HepG2 (cell line): Measurements from ENCODE around the gene SRSF3. TPM values are rescaled to one million over a fixed set of nuclear protein-coding genes. Genes with fewer than 3 reads are reported as not detected.

Experiments
- ATAC-seq: fragments of 200-7000 bp; cut with Tn5 transposase; 3 replicates; pipeline ENCODE4 v1.9.1; 2020; ENCODE audit warnings: mild to moderate bottlenecking, moderate library complexity
- BruUV-seq: library from RNA; stranded (reverse); fragments of 400-500 nt; replicated peaks from 2 replicates; lab custom pipeline; 2021; lab: Mats Ljungman, UMichigan
- CTCF ChIA-PET: fragments of 300-600 bp; formaldehyde crosslinking; extraction: SDS; loops from one replicate; lab custom pipeline; 2021; ENCODE audit warnings: low total read pairs, inconsistent platforms, low intra/inter-chr PET ratio; lab: Yijun Ruan, JAX
- POLR2A ChIA-PET: fragments of 350-600 bp; sonication (Branson Sonifier 250); formaldehyde crosslinking; loops from one replicate; lab custom pipeline; 2020; ENCODE audit warnings: antibody characterized with exemption, inconsistent platforms; lab: Yijun Ruan, JAX
- DNase-seq: peaks from one replicate; pipeline ENCODE4 v3.0.0-alpha.2; 2015; ENCODE audit warnings: low spot score
- FAIRE-seq: peaks from 3 replicates; lab custom pipeline; 2011; peaks lifted over from hg19 to GRCh38; lab: Jason Lieb, UNC
- H2AFZ ChIP-seq: one replicate; pipeline ENCODE4 v1.6.1; 2011; ENCODE audit warnings: low read length, inconsistent platforms
- H3K27ac ChIP-seq: fragments of 300-600 bp; 3 replicates; pipeline ENCODE4 v1.8.0; 2011; ENCODE audit warnings: mixed run types, mild to moderate bottlenecking, mixed read lengths, low read length, inconsistent platforms; ENCODE audit not compliant: insufficient read depth; ENCODE audit errors: extremely low read length
- H3K27me3 ChIP-seq, 2 experiments: fragments of 200-600 bp in 1 of 2; 2 replicates in 1 of 2; 3 replicates in 1 of 2; pipeline versions ENCODE4 v1.6.0 to v1.8.0; 2011; ENCODE audit warnings: low read length in 2 of 2, mild to moderate bottlenecking in 2 of 2, moderate library complexity in 2 of 2, inconsistent platforms in 1 of 2; ENCODE audit not compliant: insufficient read depth in 2 of 2, control insufficient read depth in 1 of 2
- H3K36me3 ChIP-seq, 2 experiments: fragments of 200-600 bp in 1 of 2; replicated peaks in 1 of 2; 2 replicates in 1 of 2; 3 replicates in 1 of 2; pipeline versions ENCODE4 v1.5.1 to v1.8.0; 2011; ENCODE audit warnings: low read length in 2 of 2, inconsistent platforms in 1 of 2; ENCODE audit not compliant: insufficient read depth in 2 of 2, control insufficient read depth in 1 of 2
- H3K4me1 ChIP-seq: 2 replicates; pipeline ENCODE4 v1.5.1; 2012; ENCODE audit warnings: low read length, inconsistent platforms; ENCODE audit not compliant: insufficient read depth
- H3K4me2 ChIP-seq: 2 replicates; pipeline ENCODE4 v1.6.0; 2011; ENCODE audit warnings: low read depth, low read length, inconsistent platforms
- H3K4me3 ChIP-seq, 3 experiments: fragments of 200-600 bp in 1 of 3; sonication (generic), shearing (Covaris generic) in 1 of 3; replicated peaks in 1 of 3; 2 replicates each; pipeline ENCODE4 v1.5.1; 2011 to 2016; ENCODE audit warnings: low read length in 3 of 3, inconsistent platforms in 2 of 3, low read depth in 2 of 3, mild to moderate bottlenecking in 2 of 3, control low read depth in 1 of 3, mixed read lengths in 1 of 3; ENCODE audit not compliant: insufficient read depth in 1 of 3
- H3K79me2 ChIP-seq: one replicate; pipeline ENCODE4 v1.6.1; 2011; ENCODE audit warnings: low read length, inconsistent platforms; ENCODE audit not compliant: insufficient read depth
- H3K9ac ChIP-seq: 2 replicates; pipeline ENCODE4 v1.6.0; 2011; ENCODE audit warnings: mild to moderate bottlenecking, low read depth, low read length, inconsistent platforms; ENCODE audit not compliant: insufficient read depth
- H3K9me3 ChIP-seq: 2 replicates; pipeline ENCODE4 v1.5.1; 2012; ENCODE audit warnings: mild to moderate bottlenecking, low read length
- H4K20me1 ChIP-seq: 2 replicates; pipeline ENCODE4 v1.6.0; 2011; ENCODE audit warnings: inconsistent platforms, mild to moderate bottlenecking, low read length, moderate library complexity; ENCODE audit not compliant: insufficient read depth
- GATAD1 ChIP-seq: IDR thresholded peaks from 2 replicates; pipeline ENCODE4 v1.6.1; 2016; ENCODE audit warnings: missing genetic modification reagents, missing compliant biosample characterization
- HMGXB4 ChIP-seq, 2 experiments: sonication (generic) in 1 of 2; formaldehyde crosslinking in 1 of 2; IDR thresholded peaks; 2 replicates each; pipeline versions ENCODE4 v1.4.0 to v1.6.1; 2018 to 2020; ENCODE audit warnings: missing genetic modification reagents in 2 of 2, borderline replicate concordance in 1 of 2, low read depth in 1 of 2, mild to moderate bottlenecking in 1 of 2, missing biosample characterization in 1 of 2
- IRF2 ChIP-seq: IDR thresholded peaks from 2 replicates; pipeline ENCODE4 v1.6.1; 2018; ENCODE audit warnings: missing genetic modification reagents, missing compliant biosample characterization
- NFYB ChIP-seq: sonication (generic); formaldehyde crosslinking; IDR thresholded peaks from 2 replicates; pipeline ENCODE4 v1.4.0; 2020; ENCODE audit warnings: missing genetic modification reagents
- POLR2A ChIP-seq, 2 experiments: IDR thresholded peaks; 2 replicates each; pipeline ENCODE4 v1.6.1; 2011; ENCODE audit warnings: low read depth in 2 of 2, low read length in 2 of 2, mild to moderate bottlenecking in 1 of 2, moderate library complexity in 1 of 2; ENCODE audit not compliant: insufficient read depth in 1 of 2
- SALL1 ChIP-seq: sonication (generic); formaldehyde crosslinking; IDR thresholded peaks from 2 replicates; pipeline ENCODE4 v1.8.0; 2022; ENCODE audit warnings: mild to moderate bottlenecking, missing genetic modification reagents
- U2AF1 ChIP-seq: fragments of 200-400 bp; formaldehyde crosslinking; optimal IDR thresholded peaks from 2 replicates; pipeline ENCODE3; 2017; ENCODE audit warnings: mild to moderate bottlenecking, low read depth, low read length
- ZNF263 ChIP-seq: sonication (generic); formaldehyde crosslinking; IDR thresholded peaks from 2 replicates; pipeline ENCODE4 v1.4.0; 2020; ENCODE audit warnings: missing genetic modification reagents
- ZNF543 ChIP-seq: sonication (generic); formaldehyde crosslinking; IDR thresholded peaks from 2 replicates; pipeline ENCODE4 v1.4.0; 2020; ENCODE audit warnings: mild to moderate bottlenecking, missing genetic modification reagents
- ZSCAN21 ChIP-seq: sonication (generic); formaldehyde crosslinking; IDR thresholded peaks from 2 replicates; pipeline ENCODE4 v1.8.0; 2022; ENCODE audit warnings: mild to moderate bottlenecking, missing genetic modification reagents, moderate library complexity, borderline replicate concordance
- WGBS: methylation state at CpG from one replicate; pipeline ENCODE4 v1.1.6; 2017; ENCODE audit warnings: low lambda C conversion rate; 5-methylcytosine and 5-hydroxymethylcytosine counted together
- in situ Hi-C: cut with HindIII; loops from 2 replicates; pipeline ENCODE4 v1.10.0; 2017; ENCODE audit warnings: low pct_unique_long_range_greater_than_20kb; ENCODE audit not compliant: extremely low pct_ligation_motif_present
- intact Hi-C: fragments of 100-400 bp; cut with micrococcal nuclease; formaldehyde crosslinking; loops from one replicate; pipeline ENCODE4 v1.10.0; 2022; ENCODE audit not compliant: unreplicated experiment
- polyA plus RNA-seq, 8 experiments: library from polyadenylated mRNA; depleted of rRNA in 3 of 8; stranded (reverse) in 7 of 8; unstranded in 1 of 8; fragments of >200 nt; fragmentation: Illumina TruSeq in 4 of 8; extraction: Trizol in 4 of 8; gene quantifications; 2 replicates each; pipeline versions ENCODE4 v1.2.1 to v1.2.3, GENCODE V29; 2011 to 2016; ENCODE audit warnings: low read depth in 4 of 8, missing spikeins in 1 of 8, mixed read lengths in 1 of 8; ENCODE audit not compliant: insufficient read depth in 1 of 8
- total RNA-seq, 5 experiments: library from RNA; depleted of rRNA; stranded (reverse); fragments of >200 nt; fragmentation: Illumina TruSeq; extraction: Trizol; gene quantifications; 2 replicates each; pipeline ENCODE4 v1.2.3, GENCODE V29; 2016; ENCODE audit warnings: low read depth in 1 of 5
- TF ChIP-seq, protein P1 (sequence below): sonication (generic); formaldehyde crosslinking; IDR thresholded peaks from 2 replicates; pipeline ENCODE4 v1.5.1; 2020; ENCODE audit warnings: mild to moderate bottlenecking, missing genetic modification reagents, moderate library complexity
- TF ChIP-seq, protein P2 (sequence below): sonication (generic); formaldehyde crosslinking; IDR thresholded peaks from 2 replicates; pipeline ENCODE4 v1.5.1; 2020; ENCODE audit warnings: missing genetic modification reagents, mild to moderate bottlenecking, borderline replicate concordance

Gene SRSF3
- total and polyA plus RNA-seq, 2 of the 13 experiments (the other 11 are each of a cell fraction or from before 2014, with no cell fraction given) = 206 to 684 TPM

DNA sequence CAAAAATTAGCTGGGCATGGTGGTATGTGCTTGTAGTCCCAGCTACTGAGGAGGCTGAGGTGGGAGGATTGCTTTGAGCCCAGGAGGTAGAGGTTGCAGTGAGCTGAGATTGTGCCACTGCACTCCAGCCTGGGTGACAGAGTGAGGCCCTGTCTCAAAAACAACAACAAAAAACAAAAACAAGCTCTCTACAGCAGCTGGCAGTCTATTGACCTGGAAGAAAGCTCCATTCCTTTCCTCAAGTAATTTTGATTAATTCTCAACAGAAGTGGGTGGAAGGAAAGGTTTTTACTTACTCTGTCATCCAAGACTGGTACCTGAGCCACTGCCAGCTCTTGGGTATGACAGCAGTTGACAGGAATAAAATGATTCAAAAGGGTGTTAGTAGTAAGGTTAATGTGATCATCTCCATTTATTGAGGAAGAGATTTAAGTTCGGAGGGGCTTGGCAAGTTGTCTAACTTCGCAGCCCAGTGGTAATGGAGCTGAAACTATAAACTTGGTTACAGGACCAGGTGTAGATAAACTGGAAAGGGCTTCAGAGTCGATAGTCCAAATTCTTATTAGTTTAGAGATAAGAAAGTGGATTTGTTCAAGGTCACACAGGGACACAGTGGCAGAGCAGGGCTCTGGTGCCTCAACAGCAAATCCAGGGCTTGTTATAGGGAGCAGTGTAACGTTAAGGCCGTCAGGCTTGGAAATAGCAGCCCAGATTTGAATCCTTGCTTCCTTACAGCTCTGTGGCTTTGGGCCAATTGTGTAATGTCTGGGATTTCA, 14.8 kb downstream of the SRSF3 start (continued):
- TF ChIP-seq, protein P1, sequence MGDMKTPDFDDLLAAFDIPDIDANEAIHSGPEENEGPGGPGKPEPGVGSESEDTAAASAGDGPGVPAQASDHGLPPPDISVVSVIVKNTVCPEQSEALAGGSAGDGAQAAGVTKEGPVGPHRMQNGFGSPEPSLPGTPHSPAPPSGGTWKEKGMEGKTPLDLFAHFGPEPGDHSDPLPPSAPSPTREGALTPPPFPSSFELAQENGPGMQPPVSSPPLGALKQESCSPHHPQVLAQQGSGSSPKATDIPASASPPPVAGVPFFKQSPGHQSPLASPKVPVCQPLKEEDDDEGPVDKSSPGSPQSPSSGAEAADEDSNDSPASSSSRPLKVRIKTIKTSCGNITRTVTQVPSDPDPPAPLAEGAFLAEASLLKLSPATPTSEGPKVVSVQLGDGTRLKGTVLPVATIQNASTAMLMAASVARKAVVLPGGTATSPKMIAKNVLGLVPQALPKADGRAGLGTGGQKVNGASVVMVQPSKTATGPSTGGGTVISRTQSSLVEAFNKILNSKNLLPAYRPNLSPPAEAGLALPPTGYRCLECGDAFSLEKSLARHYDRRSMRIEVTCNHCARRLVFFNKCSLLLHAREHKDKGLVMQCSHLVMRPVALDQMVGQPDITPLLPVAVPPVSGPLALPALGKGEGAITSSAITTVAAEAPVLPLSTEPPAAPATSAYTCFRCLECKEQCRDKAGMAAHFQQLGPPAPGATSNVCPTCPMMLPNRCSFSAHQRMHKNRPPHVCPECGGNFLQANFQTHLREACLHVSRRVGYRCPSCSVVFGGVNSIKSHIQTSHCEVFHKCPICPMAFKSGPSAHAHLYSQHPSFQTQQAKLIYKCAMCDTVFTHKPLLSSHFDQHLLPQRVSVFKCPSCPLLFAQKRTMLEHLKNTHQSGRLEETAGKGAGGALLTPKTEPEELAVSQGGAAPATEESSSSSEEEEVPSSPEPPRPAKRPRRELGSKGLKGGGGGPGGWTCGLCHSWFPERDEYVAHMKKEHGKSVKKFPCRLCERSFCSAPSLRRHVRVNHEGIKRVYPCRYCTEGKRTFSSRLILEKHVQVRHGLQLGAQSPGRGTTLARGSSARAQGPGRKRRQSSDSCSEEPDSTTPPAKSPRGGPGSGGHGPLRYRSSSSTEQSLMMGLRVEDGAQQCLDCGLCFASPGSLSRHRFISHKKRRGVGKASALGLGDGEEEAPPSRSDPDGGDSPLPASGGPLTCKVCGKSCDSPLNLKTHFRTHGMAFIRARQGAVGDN (CRISPR knock-in tag) = no peak
- TF ChIP-seq ZNF263 (CRISPR knock-in tag) = peak; percentile 39; the same call in 1 of the 2 replicates
- TF ChIP-seq ZNF543 (CRISPR knock-in tag) = 0 out of 2 replicates have a peak, but pooled peaks have one; percentile 26
- no peak for TF ChIP-seq IRF2 (CRISPR knock-in tag)
- no peak for TF ChIP-seq GATAD1 (CRISPR knock-in tag)
- no peak for TF ChIP-seq ZSCAN21 (CRISPR knock-in tag)
- TF ChIP-seq U2AF1 = no peak

DNA sequence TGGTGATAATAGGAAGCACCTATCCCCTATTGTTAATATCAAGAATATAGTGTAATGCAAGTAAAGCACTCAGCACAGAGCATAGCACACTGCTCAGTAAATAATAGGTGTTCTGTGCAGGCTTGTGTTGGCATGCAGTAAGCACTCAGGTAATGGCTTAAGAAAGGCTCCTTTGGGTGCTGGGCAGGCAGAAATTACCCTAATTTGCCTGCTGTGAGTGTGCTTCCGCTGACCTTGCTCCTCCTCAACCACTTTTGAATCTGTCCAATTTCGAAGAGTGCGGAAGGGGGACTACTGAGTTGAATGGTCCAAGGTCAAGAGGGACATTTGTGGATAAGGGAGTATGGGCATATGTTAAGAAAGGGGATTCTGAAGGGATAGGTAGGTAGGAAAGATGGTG, 15.4 kb downstream of the SRSF3 start:
- ChIA-PET CTCF (no interaction called here), POLR2A (interaction anchor here (0.6 to 8.2 kb wide), 12 partner anchors 9 to 520 kb away, joined by 3 to 142 read pairs (median 5); partner anchors contain the start of genes CDKN1A and SRSF3)
- no peak overlapping the region for H3K9ac ChIP-seq
- no peak overlapping the region for H2AFZ ChIP-seq
- intact Hi-C loops = no loop called here
- in situ Hi-C loops = no loop called here
- H3K4me2 ChIP-seq = peak overlapping the region; percentile 33; the same call in 1 of the 2 replicates
- peaks cover 55% of the 10 kb centered on the region for H3K4me1 ChIP-seq
- peaks cover 19% of the 10 kb centered on the region for H3K79me2 ChIP-seq
- no peaks in the 10 kb centered on the region for H3K27me3 ChIP-seq
- DNase-seq (no peak), ATAC-seq (peak; percentile 28), FAIRE-seq (no peak)
- BruUV-seq = no TSS peak
- H3K27ac ChIP-seq = peak overlapping the region; percentile 62
- WGBS = 88% methylated on average over 3 of the region's 3 CpGs
- no peaks in the 10 kb centered on the region for H3K9me3 ChIP-seq
- H3K36me3 ChIP-seq = peaks cover 8 to 38% of the 10 kb centered on the region in 2 experiments
- peaks cover 53% of the 10 kb centered on the region for H4K20me1 ChIP-seq
- H3K4me3 ChIP-seq = no peak overlapping the region
- TF ChIP-seq, protein P2, sequence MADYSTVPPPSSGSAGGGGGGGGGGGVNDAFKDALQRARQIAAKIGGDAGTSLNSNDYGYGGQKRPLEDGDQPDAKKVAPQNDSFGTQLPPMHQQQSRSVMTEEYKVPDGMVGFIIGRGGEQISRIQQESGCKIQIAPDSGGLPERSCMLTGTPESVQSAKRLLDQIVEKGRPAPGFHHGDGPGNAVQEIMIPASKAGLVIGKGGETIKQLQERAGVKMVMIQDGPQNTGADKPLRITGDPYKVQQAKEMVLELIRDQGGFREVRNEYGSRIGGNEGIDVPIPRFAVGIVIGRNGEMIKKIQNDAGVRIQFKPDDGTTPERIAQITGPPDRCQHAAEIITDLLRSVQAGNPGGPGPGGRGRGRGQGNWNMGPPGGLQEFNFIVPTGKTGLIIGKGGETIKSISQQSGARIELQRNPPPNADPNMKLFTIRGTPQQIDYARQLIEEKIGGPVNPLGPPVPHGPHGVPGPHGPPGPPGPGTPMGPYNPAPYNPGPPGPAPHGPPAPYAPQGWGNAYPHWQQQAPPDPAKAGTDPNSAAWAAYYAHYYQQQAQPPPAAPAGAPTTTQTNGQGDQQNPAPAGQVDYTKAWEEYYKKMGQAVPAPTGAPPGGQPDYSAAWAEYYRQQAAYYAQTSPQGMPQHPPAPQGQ (CRISPR knock-in tag) = no peak
- TF ChIP-seq HMGXB4 (CRISPR knock-in tag; IDR thresholded peaks at IDR 0.05; ENCODE audit: borderline replicate concordance in 1 of 2, low read depth in 1 of 2) (no peak), NFYB (no peak), SALL1 (CRISPR knock-in tag) (no peak), POLR2A (IDR thresholded peaks at IDR 0.05; ENCODE audit: insufficient read depth in 1 of 2, low read depth in 2 of 2, low read length in 2 of 2) (peak; percentile 27 to 34; a peak in 1 of 4 replicates)
